Cardiac septum (tissue), 1 donor: ENCODE results near the gene MOCS1. TPM values are rescaled to one million over a fixed set of nuclear protein-coding genes. Genes with fewer than 3 reads are reported as not detected.
A peak's percentile ranks its signal among the peaks of the same experiment; 100 is the strongest.

Experiments
- DNase-seq: peaks from one replicate; pipeline ENCODE4 v3.0.0-alpha.2; 2020; ENCODE audit warnings: low spot score
- intact Hi-C: fragments of 100-400 bp; cut with DNase I; formaldehyde crosslinking; loops from one replicate; pipeline ENCODE4 v1.14.0; 2022
- total RNA-seq: library from RNA; stranded (reverse); fragmentation: NEBNext Ultra II Directional; extraction: Animal tissue kit (Norgen Biotek cat#: 25700); gene quantifications from one replicate; pipeline ENCODE4 v1.2.1, GENCODE V29; 2021
- donor health status: DM: no; HTN: no; CAD: no.

MOCS1 gene
- total RNA-seq, 1 donor from 2014 or later, result 22.1 TPM

GRCh38 chr6:39927159-39927558, 7.1 kb downstream of the MOCS1 start:
- DNase-seq, result no peak
- intact Hi-C loops, result no loop called here

DNA sequence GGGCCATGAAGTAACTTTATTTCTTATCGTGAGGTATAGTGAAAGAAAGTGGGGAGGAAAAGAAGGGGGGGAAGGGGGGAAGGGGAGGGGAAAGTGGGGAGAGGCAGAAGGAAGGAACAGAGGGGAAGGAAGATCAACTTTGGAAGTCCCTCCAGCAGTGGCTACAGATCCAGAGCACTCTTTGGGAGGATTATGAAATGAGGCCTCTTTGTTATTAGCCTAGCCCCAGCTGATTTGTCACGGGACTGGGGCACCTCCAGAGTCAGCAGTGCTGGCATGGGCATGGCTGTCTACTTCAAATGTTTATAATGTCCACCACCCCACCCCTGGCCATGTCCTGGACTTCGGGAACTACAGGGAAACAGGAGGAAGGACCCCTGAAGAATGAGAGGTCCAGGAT, 7.6 kb downstream of the MOCS1 start:
- DNase-seq, result no peak
- intact Hi-C loops, result no loop called here

DNA sequence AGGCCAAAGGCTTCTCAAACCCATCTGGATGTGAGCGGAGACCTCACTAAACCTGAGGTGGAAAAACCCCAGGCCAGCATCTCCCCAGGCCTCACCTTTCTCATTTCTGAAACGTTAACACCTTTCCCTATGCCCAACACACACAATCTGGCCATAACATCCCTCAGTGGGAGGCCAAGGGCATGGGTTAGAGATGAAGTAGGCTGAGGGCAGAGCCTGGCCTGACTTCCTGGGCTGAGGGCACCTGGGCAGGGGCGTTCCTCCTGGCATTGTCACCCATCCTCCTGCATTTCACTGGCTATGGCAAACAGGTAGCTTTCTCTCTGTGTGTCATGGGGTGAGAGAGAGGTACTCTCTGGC, 8.4 kb downstream of the MOCS1 start:
- intact Hi-C loops, result no loop called here
- no peak for DNase-seq

DNA sequence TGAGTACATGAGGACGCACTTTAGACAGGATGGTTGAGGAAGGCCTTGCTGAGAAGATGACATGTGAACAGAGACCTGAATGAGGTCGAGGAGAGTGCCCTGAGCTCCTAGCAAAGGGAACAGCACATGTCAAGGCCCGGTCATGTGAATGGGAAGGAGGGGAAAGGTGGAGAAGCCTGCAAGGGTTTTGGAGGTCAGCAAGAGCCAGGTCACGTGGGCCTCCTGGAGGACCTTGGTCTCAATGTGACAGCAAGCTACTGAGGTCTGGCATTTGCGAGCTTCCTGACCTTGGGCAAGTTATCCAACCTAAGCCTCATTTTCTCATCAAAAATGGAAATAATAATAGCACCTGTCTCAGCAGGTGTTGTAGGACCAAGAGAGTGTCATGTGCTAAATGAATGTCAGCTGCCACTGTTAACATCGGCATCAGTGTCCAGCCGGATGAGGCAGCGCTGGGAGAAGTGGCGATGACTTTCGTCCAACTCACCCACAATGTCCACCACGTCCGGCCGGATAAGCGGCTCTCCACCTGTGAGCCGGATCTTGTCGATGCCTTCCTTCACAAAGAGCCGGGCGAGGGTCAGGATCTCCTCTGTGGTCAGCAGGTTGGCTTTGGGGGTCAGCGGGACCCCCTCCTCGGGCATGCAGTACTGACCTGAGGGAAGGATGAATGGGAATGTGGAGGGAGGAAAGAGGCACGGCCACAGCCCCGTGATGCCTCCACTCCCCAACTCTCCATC, 8.9 kb downstream of the MOCS1 start:
- intact Hi-C loops, result no loop called here
- DNase-seq, result no peak

- no peak for DNase-seq
- intact Hi-C loops, result no loop called here
Observed at GRCh38 chr6:39924283-39924682, 10.0 kb downstream of the MOCS1 start.

- intact Hi-C loops, result no loop called here
- DNase-seq, result no peak
Observed at GRCh38 chr6:39923861-39924260, 10.4 kb downstream of the MOCS1 start.

- DNase-seq, result peak; percentile 83
- intact Hi-C loops, result no loop called here
Observed at GRCh38 chr6:39923394-39923793, 10.9 kb downstream of the MOCS1 start.

GRCh38 chr6:39922821-39923220, 11.4 kb downstream of the MOCS1 start:
- intact Hi-C loops, result no loop called here
- DNase-seq, result no peak

DNA sequence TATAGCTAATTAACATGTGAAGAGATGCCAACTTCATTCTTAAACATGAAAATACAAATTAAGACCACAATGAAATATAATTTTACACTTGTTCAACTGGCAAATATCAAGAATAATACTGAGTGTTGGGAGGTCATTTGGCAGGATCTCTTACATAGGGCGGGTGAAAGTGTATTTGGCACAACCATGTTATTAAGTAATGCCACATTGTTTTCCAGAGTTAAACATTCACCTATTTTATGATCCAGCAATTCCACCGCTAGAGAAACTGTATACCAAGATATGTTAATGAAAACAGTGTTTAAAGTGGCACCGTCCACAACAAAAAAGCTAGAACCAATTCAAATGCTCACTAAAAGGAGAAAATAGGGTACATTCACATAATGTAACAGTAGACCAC, 14.1 kb downstream of the MOCS1 start:
- intact Hi-C loops, result no loop called here
- DNase-seq, result no peak

DNA sequence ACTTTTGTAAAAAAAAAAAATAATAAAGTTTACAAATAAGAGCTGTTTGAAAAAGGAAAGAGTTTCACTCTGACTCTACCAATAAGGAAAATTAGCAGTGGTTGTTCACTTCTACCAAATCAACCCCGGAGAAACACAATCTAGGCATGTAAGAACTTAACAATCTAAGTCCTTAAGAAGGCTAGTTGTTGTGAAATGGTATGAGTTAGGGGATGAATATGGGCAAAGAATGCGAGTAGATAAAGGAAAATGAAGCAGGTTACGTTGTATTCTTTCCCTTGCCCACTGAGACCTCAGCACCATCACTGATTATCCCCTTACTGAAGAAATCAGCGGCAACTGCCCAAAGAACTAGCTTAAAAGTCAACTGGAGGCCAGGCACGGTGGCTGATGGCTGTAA, 15.4 kb downstream of the MOCS1 start:
- no peak for DNase-seq
- intact Hi-C loops, result no loop called here

DNA sequence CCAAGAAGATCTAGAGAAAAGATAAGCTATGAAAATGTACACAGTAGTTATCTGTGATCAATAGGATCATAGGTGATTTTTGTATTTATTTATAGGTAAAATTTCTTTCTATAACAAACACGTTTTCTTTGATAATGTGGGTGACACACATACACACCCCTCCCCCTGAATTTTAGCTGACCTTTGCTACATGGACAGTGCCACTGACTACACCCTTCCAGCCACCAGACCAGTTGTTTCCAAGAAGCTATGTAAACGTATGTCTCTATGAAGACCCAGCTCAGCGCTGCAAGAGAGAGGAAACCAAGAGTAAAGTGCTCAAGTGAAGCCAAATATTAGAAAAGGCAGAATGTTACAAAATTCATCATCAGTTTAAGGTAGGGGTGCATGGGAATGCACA, 16.3 kb downstream of the MOCS1 start:
- intact Hi-C loops, result no loop called here

GRCh38 chr6:39917329-39917728, 16.9 kb downstream of the MOCS1 start:
- intact Hi-C loops, result no loop called here

More for the DNA sequence above, 16.3 kb downstream of the MOCS1 start:
- no peak for DNase-seq

GRCh38 chr6:39915866-39916265, 18.4 kb downstream of the MOCS1 start:
- DNase-seq, result peak; percentile 70
- intact Hi-C loops, result no loop called here

More at GRCh38 chr6:39917329-39917728, 16.9 kb downstream of the MOCS1 start:
- DNase-seq, result no peak

GRCh38 chr6:39914239-39914638, 20.0 kb downstream of the MOCS1 start:
- intact Hi-C loops, result no loop called here

DNA sequence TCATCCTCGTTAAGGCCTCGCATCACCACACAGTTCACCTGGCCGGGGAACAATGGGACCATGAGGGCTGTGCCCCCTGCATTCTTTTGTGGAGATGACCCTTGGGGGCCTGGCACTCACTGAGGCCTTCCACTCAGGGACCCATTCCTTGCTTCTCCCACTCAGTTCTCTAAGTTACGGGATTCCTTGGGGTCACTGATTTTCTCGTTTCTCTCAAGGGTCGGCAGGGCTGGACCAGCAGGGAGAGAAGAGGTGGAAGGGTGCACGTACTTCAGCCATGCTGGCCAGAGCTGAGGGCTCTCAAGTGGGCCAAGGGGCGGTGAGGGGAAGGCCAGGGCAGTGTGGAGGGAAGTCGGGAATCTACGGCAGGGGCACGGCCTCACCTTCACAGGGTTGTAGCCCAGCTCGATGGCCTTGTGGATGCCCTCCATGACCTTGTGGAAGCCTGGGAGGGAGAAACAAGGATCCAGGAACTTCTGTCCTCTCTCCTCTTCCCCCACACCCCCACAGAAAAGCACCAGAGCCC, 20.8 kb downstream of the MOCS1 start:
- intact Hi-C loops, result no loop called here
- no peak for DNase-seq

More at GRCh38 chr6:39914239-39914638, 20.0 kb downstream of the MOCS1 start:
- DNase-seq, result peak; percentile 46

DNA sequence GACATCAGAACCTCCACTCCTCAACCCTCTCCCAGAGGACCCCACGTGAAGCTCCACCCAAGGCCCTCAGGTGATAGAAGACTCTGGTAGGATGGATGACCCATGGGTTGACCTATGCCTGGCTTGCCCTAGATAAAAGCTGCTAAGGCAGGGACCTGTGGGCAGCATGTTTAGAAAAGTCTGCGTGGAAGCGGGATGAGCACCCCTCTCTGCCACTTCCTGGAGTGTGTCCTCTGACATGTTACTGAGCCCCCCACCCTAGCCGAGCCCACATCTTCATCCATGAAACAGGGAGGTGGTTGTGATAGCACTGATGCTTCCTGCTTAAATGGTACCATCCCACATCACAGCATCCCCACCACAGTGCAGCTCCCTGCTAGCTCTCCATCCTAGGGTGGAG, 21.8 kb downstream of the MOCS1 start:
- DNase-seq, result no peak
- intact Hi-C loops, result no loop called here

GRCh38 chr6:39911513-39912125, 22.6 kb downstream of the MOCS1 start:
- peak; percentile 60 for DNase-seq
- intact Hi-C loops, result no loop called here

DNA sequence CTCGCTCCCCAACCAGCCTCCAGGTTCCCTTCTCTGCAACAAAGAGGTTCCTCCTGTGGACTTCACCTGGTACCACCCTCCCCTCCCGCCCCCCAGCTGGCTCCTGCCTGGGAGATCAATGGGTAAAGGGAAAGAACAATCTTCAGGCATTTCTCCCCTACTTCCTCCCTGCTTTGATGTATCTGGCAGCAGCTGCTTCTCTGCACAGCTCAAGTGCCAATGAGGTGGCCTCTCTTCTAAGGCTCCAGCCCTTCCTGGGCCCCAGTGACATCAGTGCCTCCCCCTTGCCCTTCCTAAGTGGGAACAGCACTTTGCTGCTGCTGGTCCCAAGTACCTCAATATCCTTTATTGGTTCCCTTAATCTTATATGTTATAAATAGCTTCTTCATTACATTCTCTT, 23.5 kb downstream of the MOCS1 start:
- intact Hi-C loops, result no loop called here
- peak; percentile 46 for DNase-seq

DNA sequence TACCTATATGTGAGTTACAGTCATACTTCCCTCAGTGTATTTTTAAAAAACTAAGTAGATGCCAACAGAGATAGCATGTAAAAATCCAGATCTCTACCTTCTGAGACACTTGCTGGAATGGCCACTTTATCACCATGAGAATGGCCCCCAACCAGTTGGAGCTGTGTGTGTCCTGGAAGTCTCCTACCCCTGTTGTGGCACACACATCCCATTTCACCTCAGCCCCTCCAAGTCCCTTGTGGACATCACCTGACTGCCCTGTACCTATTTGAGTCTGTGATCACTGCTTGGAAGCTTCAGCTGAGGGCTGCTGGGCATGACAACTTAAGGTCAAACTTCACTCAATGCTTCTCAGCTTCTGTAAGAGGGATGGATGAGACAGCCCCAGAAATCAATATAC, 24.1 kb downstream of the MOCS1 start:
- intact Hi-C loops, result no loop called here

GRCh38 chr6:39909701-39910100, 24.6 kb downstream of the MOCS1 start:
- intact Hi-C loops, result no loop called here
- peak; percentile 67 for DNase-seq

More for the DNA sequence above, 24.1 kb downstream of the MOCS1 start:
- no peak for DNase-seq
